ENCODE measurements around the gene NMBR.
"Not testable (repeated sequence)": the region's sequence is repeated elsewhere in the genome, so short reads cannot be mapped to it uniquely, and the experiment has no call there.

The NMBR gene

GRCh38 chr6:142155895-142156757 lies 9.2 kb upstream of the NMBR start:
- TF ChIP-seq CTCF (IDR thresholded peaks at IDR 0.05; ENCODE audit: low read length, missing control alignments), result peak; percentile 39
- peak overlapping the region; percentile 21 for H3K4me3 ChIP-seq (replicated peaks; ENCODE audit: low read depth, low read length)
- DNase-seq (ENCODE audit: low read depth), result peak; percentile 60

GRCh38 chr6:142155091-142155490 lies 8.2 kb upstream of the NMBR start:
- H3K4me3 ChIP-seq (replicated peaks; ENCODE audit: low read depth, low read length), result no peak overlapping the region
- peak; percentile 13 for DNase-seq (ENCODE audit: low read depth)

GRCh38 chr6:142154336-142154735 lies 7.4 kb upstream of the NMBR start:
- no peak overlapping the region for H3K4me3 ChIP-seq (replicated peaks; ENCODE audit: low read depth, low read length)
- DNase-seq (ENCODE audit: low read depth), result no peak
- TF ChIP-seq CTCF (IDR thresholded peaks at IDR 0.05; ENCODE audit: low read length, missing control alignments), result no peak

More at GRCh38 chr6:142155091-142155490, 8.2 kb upstream of the NMBR start:
- TF ChIP-seq CTCF (IDR thresholded peaks at IDR 0.05; ENCODE audit: low read length, missing control alignments), result no peak

GRCh38 chr6:142153196-142153595 lies 6.3 kb upstream of the NMBR start:
- no peak for TF ChIP-seq CTCF (IDR thresholded peaks at IDR 0.05; ENCODE audit: low read length, missing control alignments)
- no peak for DNase-seq (ENCODE audit: low read depth)
- H3K4me3 ChIP-seq (replicated peaks; ENCODE audit: low read depth, low read length), result no peak overlapping the region

GRCh38 chr6:142152746-142153145 lies 5.8 kb upstream of the NMBR start:
- no peak for TF ChIP-seq CTCF (IDR thresholded peaks at IDR 0.05; ENCODE audit: low read length, missing control alignments)
- H3K4me3 ChIP-seq (replicated peaks; ENCODE audit: low read depth, low read length), result no peak overlapping the region
- DNase-seq (ENCODE audit: low read depth), result peak; percentile 54

- not testable (repeated sequence) for H3K4me3 ChIP-seq (replicated peaks; ENCODE audit: low read depth, low read length); DNase-seq (ENCODE audit: low read depth)
These were observed 5.4 kb downstream of the NMBR start for GRCh38 chr6:142141531-142141930.

GRCh38 chr6:142138876-142139275 lies 8.0 kb downstream of the NMBR start:
- DNase-seq (ENCODE audit: low read depth), result no peak
- no peak overlapping the region for H3K4me3 ChIP-seq (replicated peaks; ENCODE audit: low read depth, low read length)
- no peak for TF ChIP-seq CTCF (IDR thresholded peaks at IDR 0.05; ENCODE audit: low read length, missing control alignments)
